SHP77 treated with DMSO at 0.1 percent for 48 hours (cell line): ENCODE data around the gene ANKAR.
"Not testable (repeated sequence)": the region's sequence is repeated elsewhere in the genome, so short reads cannot be mapped to it uniquely, and the experiment has no call there.

Source experiments
- DNase-seq: peaks from one replicate; lab custom pipeline; 2025; lab: John Stamatoyannopoulos, UW

Gene ANKAR, protein sequence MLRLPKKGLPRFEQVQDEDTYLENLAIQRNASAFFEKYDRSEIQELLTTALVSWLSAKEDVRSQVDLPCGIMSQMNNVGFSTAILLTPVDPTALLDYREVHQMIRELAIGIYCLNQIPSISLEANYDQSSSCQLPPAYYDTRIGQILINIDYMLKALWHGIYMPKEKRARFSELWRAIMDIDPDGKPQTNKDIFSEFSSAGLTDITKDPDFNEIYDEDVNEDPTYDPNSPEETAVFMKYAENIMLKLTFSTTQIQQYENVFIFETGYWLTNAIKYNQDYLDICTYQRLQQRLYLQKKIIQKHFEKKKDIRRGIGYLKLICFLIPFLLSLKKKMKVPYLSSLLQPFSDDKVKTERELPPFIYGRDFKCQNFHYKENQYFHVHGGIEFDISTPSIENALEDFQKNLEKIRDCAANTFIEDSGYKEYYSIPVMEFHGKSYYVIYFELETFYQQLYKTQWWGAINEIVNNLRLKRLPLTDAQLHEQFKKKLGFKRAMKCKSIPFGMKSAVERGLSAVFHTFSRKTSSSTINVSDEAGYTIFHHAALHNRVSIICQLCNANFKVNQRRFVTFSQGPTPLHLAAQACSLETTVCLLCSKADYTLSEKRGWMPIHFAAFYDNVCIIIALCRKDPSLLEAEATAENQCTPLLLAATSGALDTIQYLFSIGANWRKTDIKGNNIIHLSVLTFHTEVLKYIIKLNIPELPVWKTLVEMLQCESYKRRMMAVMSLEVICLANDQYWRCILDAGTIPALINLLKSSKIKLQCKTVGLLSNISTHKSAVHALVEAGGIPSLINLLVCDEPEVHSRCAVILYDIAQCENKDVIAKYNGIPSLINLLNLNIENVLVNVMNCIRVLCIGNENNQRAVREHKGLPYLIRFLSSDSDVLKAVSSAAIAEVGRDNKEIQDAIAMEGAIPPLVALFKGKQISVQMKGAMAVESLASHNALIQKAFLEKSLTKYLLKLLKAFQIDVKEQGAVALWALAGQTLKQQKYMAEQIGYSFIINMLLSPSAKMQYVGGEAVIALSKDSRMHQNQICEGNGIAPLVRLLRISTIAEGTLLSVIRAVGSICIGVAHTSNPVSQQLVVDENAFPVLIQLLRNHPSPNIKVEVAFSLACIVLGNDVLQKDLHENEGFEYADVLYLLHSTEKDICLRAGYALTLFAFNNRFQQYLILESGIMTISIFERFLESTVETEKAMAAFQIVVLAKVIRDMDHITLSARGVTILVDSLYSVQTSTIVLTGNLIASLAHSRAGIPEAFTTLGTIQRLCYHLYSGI (N-terminal part only)

DNA sequence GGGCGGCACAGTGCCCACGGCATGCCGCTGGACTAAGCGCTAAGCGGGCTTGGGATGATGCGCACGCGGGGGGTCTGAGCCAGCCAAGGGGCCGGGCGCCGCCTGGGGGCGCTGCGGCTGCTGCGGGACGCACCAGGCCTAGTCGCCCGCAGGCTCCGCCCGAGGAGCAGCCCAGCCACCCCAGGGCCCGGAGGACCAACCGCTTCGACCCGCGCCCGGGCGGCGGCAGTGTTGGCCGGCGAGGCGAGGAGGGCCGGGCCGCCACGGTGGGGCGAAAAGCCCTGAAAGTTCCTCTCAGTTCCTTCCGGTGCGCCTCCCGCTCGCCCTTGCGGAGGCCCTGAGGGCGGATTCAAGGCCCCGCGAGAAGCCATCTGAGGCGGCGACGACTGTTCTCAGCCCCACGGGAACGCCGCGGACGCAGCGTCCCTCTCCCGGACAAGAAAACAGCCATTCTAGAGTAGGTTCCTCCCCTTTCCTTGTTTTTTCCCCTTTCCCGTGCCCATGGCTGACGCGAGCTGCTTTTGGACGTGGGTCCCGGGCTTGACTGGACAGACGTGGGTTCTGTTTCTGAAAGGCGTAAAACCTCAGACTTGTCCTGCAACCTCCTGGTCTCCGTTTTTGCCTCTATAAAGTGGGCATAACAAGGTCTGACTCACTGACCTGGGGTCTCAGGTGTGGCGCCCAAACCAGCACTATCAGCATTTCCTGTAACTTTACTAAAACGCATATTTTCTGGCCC lies at the start of gene ANKAR:
Gene ANKAR (plus strand): TSS at position 297 of the 739 bp plus-strand sequence. CDS start 1,821 bp downstream, outside the sequence.
- peak; percentile 74 for DNase-seq

DNA sequence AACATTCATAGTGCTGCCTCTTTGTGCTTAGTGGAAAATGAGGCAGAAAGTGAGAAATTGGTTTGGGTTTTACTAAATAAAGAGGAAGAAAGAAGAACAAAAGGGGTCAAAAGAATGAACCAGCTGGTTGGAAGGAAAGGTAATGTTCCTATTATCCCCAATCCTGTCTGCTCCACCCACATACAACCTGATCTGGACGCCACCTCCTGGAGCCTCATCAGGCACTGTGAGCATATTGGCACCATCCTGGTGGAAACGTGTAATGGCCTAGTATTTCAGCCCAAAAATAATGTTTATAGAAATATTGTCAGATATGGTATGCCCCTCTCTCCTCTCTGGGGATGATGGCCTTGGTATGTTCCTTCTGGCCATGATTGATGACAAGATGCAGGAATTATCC lies 48.8 kb upstream of the ANKAR start:
- no peak for DNase-seq

DNA sequence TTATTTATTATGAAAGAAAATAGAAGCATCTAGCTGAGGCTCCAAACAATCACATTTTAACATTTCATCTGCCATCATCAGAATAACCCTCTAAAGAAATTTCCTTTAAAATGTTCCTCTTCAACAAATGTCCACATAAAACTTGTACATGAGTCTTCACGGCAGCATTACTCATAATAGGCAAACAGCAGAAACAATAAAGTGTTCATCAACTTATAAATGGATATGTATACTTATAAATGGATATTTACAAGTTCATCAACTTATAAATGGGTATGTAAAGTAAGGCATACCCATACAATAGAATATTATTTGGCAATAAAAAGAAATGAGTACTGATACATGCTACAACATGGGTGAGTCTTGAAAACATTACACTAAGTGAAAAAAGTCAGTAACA lies 46.7 kb upstream of the ANKAR start:
- DNase-seq, result no peak

DNA sequence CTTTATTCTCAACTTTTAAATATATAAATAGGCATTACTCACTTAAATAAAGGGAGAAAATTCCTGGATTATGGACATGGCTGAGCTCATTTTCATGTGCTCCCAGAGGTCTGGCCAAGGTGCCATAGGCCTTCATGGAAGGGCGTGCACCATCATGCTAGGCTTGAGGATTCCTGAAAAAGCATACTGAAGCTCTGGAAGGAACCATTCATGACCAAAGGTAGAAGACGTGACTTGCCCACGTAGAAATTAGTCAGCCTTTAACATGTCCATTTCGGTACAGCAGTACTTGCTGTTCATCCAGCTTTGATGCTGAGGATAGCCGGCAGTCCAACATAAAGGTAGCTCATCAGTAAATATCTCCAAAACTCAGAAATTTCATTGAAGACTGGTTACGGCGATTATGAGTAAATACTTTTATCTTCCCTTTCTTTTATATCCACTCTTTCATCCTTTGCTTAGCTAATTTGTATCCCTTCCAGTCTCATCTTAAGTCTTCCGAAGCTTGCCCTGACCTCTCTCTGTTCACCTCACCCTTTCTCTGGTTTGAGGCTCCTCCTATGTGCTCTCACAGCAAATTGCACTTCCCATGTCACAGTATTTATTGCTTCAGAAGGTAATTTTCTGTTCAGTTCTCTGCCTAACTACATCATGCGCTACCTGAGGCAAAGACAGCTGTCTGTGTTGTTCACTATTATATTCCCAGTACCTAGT lies 45.5 kb upstream of the ANKAR start:
- no peak for DNase-seq

DNA sequence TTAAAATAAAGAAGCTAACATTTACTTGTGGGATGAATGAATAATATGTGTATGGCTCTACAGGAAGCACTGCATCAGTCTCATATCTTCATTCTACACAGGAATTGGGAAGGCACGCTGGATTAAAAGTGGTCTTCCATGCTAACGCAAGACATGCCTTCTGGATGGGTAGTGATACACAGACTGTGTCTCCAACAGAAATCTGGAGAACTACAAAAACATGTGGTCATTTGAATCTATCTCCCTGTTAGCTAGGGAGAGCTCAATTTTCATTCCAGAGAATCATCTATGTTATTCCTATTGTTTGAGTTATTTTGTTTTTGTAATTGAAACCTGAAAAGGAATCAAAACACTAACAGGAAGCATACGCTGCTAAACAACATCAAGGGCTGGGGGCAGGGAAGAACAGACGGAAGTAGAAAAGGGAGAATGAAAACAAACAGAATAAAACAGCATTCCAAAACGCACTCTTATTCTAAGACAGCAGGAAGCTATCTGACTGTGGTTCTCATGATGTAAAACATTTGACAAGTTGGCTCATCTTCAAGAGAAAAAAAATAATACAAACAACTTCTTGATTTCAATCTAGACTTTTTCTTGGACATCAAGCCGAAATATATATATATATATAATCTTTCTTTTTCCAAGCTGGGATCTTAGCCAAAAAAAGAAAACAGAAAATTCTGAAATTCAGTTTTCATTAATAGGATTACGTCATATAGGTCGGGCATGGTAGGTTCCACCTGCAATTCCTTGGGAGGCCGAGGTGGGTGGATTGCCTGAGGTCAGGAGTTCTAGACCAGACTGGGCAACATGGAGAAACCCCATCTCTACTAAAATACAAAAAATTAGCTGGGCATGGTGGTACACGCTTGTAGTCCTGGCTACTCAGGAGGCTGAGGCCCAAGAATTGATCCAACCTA lies 44.7 kb upstream of the ANKAR start:
- DNase-seq, result no peak

DNA sequence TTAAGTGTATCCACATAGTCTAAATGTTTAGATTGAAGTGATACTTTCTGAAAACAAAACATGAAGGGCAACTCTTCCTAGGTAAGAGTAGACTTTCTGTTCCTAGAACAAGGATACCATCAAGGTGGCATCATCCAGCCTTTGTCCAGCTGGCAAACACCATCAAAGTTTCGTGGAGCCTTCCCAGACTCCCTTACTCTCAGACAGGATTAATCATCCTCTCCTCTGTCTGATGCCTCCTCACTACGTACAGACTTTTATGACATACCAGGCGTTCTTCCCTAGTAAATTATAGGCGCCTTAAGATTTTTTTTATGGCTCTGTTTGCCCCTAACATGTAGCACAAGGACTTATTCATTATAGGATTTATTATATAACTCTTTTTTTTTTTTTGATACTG lies 42.6 kb upstream of the ANKAR start:
- DNase-seq, result no peak

DNA sequence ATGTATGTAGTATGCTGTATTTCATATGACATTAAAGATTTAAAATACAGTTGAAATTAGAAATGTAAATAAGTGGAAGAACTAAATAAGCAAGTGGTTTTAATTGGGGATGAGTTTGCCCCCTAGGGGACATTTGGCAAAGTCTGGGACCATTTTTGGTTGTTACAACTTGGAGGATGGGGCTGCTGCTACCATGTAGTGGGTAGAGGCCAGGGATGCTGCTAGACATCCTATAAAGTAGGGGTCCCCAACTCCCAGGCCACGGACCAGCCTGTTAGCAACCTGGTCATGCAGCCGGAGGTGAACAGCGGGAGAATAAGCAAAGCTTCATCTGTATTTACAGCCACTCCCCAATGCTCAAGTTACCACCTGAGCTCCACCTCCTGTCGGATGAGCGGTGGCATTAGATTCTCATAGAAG lies 41.1 kb upstream of the ANKAR start:
- DNase-seq, result no peak

DNA sequence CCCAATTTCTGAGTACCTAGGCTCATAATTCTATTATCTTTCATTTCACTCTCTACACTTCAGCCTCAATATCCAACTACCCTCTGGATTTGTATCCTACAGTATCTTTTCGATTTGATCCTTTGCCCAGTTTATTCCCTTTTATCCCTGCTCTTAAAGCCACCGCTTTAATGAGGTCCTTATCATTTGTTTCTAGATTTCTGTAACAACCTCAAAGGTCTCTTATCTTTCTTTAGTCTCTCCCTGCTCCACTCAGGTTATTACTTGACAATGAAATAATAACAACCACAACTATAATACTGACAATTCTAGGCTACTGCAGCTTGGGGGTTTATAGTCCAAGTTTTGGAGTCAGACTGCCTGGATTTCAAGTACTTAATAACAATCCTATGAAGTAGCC lies 39.1 kb upstream of the ANKAR start:
- DNase-seq, result no peak

DNA sequence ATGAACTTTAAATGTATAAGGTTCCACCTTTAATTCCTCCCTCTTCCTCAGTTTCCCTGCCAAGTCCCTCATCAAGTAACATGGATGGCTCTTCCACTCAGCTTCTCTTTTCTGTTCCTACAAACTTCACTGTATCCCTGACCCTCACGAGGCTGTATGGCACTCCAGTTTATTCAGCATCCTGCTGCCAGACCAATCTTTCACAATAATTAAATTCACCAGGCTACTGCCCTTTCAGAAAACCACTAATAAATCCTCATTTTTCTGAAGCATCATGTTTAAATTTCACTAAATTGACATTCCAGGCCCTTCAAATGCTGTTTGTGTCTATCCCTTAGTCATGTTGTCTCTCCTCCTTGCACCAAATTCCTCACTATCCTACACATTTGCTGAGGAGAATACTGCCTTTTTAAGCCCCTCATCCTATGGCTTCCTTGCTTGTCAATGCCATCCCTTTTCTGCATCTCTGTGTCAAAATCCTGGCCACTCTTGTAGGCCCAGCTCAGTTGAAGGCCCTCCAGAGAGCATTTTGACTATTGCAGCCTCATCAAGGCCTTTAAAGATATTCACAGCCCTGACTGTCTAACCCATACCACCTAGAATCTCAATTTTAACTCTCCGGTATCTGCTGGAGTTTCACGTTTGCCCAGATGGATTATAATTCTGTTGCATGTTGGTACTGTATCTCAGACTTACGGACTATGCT lies 36.0 kb upstream of the ANKAR start:
- no peak for DNase-seq

DNA sequence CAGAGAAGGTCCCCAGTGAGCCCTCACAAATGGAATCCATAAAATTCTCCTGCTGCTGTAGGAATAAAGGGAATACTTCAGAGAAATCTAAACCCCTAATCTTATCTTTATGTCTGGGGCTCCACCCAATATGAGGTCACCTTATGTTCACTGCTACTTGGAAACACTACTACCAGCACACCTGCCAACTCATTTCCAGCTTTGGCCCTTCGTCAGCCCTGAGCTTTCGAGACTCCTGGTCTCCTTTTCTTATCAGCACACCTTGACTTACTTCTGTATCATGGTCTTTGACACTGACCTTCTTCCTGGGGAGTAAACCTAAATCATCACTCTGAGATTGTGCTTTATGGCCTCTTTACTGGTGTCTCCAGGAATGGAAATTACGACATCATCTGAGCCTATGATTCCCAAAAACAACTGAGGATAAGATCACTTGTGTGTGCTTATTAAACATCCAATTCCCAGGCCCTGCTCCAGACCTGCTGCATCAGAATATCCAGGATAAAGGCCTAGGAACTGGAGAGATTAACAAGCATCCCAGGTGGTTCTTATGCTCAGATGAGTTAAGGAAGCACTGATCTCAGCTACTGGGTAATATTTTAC lies 35.4 kb upstream of the ANKAR start:
- no peak for DNase-seq

DNA sequence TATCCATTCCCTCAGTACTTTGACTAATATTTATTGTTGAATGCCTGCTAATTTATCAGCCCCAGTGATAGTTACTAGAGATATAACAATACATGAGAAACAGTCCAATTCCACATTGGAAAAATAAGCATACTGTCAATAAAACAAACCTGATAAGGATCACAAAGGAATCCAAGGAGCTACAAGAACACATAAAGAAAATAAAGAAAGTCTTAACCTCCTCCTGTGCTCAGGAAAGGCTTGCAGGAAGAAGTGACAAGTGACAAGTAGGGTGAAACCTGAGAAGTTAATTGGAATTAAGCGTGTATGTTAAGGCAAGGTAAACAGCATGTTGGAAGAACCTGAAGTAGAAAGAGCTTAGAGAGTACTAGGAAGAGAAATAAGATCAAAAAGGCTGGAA lies 33.5 kb upstream of the ANKAR start:
- no peak for DNase-seq

DNA sequence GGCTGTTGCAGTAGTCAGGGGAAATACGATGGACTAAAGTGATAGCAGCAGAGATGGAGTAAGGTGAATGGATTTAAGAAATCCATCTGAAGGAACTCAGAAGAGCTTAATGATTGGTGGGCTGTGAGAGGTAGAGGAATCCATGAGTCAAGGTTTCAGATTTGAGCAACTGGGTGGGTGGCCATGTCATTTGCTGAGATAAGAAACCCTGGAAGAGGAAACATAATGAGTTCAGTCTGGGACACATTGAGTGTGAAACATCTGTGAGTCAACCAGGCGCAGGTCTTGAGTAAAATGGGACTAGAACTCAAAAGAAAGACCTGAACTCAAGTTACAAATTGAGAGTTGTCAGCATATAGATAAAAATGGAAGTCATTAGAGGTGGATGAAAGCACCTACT lies 32.9 kb upstream of the ANKAR start:
- DNase-seq, result no peak

DNA sequence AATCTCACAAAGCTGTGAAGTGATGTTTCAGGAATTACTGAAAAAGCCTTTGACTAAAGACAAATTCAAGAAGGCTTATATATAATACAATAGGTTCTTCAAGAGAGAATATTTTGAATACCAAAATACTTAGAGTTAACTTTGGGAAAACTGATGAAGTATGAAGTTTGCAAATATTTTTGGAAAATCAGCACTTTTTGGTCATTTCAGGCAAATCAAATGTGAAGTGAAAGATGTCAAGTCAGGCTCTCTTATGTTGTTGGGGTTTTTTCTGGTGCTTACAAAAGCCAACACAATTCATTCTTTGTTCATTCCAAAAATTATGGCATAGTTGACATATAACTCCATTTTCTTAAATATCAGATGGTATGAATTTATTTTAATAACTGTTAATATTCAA lies 27.9 kb upstream of the ANKAR start:
- no peak for DNase-seq

DNA sequence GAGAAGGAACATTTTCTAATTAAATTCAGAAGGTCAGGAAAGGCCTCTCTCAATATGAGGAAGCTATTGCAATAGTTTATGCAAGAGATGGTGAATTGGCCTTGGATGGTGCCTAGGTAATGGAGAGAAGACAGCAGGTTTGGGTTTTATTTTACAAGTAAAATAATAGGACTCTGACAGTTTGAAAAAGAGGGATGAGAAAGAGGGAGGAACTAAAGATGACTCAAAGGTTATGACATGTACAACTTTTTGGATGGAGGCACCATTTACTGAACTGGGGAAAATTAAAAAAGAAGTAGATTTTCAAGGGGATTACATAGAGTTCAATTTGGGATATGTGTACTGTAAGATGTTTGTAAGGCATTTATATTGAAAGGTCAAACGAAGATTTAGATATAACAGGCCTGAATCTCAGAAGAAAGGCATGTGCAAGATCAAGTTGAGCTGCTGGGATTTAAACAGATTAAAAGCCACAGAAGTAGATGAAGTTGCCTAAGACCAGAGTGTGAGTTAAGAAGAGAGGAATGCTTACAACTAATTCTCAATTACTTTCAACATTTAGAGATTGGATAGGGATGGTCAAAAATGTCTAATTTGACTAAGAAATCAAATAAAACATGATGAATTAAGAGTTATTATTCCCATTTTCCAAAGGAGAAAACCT lies 25.5 kb upstream of the ANKAR start:
- DNase-seq, result no peak

DNA sequence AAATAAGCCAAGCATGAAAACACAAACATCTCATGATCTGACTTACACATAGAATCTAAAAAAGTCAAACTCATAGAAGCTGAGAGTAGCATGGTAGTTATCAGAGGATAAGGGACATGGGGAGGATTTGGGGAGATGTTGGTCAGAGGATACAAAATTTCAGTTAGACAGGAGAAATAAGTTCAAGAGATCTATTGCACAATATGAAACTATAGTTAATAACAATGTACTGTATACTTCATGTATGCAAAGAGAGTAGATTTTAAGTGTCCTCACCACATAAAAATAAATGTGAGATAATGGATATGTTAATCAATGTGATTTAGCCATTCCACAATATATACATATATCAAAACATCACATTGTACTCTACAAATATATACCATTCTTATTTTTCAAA lies 23.2 kb upstream of the ANKAR start:
- no peak for DNase-seq

DNA sequence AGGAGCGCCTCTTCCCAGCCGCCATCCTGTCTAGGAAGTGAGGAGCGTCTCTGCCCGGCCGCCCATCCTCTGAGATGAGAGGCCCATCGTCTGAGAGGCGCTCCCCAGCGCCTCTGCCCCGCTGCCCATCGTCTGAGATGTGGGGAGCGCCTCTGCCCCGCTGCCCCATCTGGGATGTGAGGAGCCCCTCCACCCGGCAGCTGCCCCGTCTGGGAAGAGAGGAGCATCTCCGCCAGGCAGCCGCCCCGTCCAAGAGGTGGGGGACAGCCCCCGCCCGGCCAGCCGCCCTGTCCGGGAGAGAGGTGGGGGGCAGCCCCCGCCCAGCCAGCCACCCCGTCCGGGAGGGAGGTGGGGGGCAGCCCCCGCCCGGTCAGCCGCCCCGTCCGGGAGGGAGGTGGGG lies 21.0 kb upstream of the ANKAR start:
- DNase-seq, result not testable (repeated sequence)

DNA sequence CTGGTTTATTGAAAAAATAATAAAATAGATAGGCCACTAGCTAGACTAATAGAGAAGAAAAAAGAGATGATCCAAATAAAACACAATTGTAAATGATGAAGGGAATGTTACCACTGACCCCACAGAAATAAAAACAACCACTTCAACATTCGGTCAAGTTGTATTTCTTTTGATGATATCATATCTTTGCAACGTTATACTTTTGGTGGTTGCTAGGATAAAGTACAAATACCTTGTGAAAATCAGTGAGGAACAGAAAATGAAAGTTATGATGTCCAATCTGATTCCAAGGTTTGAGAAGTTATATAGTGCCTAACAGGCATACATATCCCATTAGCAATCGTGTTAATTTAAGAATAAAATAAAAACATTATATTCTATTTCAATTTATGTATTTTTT lies 19.8 kb upstream of the ANKAR start:
- no peak for DNase-seq

DNA sequence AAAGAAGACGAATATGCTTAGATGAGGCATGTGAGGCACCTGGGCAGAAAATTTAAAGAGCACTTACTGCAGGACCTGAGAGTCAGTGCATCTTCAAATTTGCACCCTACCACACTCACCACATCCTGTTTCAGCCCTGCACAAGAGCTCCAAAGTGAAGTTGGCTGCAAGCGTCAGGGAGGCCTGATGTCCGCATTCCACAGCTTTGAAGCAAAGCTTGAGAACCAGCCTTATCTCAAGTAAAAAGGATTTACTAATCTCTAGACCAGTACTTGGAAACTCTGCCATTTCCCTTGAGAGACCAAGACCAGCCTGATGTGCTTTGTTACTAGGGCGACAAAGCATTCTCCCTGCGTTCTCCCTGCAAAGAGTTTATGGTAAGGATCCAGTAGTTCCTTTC lies 16.6 kb upstream of the ANKAR start:
- no peak for DNase-seq
